Raji (cell line): ENCODE results near the gene AK6.

Experiments
- POLR2A ChIP-seq: IDR thresholded peaks from 2 replicates; pipeline ENCODE4 v1.6.1; 2011; ENCODE audit warnings: low read depth, low read length, control low read depth; ENCODE audit not compliant: insufficient read depth

Gene AK6

DNA sequence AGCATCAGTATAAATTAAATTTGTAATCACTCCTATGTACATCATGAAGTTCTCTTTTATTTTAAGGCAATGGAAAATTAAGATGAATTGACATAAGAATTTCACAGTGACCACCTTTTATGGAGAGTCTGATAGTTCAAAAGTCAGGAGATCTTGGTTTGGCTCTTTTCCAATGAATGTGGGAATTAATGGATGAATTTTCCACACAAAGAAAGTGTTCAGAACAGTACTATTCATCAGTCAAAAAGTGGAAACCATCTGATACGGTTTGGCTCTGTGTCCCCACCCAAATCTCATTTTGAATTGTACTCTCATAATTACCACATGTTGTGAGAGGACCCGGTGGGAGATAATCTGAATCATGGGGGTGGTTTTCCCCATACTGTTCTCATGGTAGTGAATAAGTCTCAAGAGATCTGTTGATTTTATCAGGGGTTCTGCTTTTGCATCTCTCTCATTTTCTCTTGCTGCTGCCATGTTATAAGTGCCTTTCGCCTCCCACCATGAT lies 61.2 kb downstream of the AK6 start:
- no peak for TF ChIP-seq POLR2A

- no peak for TF ChIP-seq POLR2A
These were observed 63.8 kb downstream of the AK6 start for GRCh38 chr5:69305512-69305911.
